Upper lobe of right lung (tissue), 1 donor: ENCODE results near the gene DEPDC7. TPM values are rescaled to one million over a fixed set of nuclear protein-coding genes. Genes with fewer than 3 reads are reported as not detected.

ENCODE experiments used
- ATAC-seq: fragments of 200-7000 bp; cut with Tn5 transposase; one replicate; pipeline ENCODE4 v1.9.1; 2020; ENCODE audit warnings: mild to moderate bottlenecking, moderate library complexity
- DNase-seq: peaks from one replicate; pipeline ENCODE4 v3.0.0-alpha.2; 2020
- H3K27ac ChIP-seq: fragments of 200-600 bp; one replicate; pipeline ENCODE4 v1.8.0; 2022
- H3K27me3 ChIP-seq: fragments of 200-600 bp; one replicate; pipeline ENCODE4 v1.8.0; 2022; ENCODE audit warnings: mild to moderate bottlenecking
- H3K36me3 ChIP-seq: fragments of 200-600 bp; one replicate; pipeline ENCODE4 v1.8.0; 2022
- H3K4me1 ChIP-seq: fragments of 200-600 bp; one replicate; pipeline ENCODE4 v1.8.0; 2022
- H3K4me3 ChIP-seq: fragments of 200-600 bp; one replicate; pipeline ENCODE4 v1.8.0; 2022; ENCODE audit warnings: mild to moderate bottlenecking
- H3K9me3 ChIP-seq: fragments of 200-600 bp; one replicate; pipeline ENCODE4 v1.8.0; 2022
- intact Hi-C: fragments of 100-400 bp; cut with DNase I; formaldehyde crosslinking; loops from one replicate; pipeline ENCODE4 v1.11.0; 2022
- total RNA-seq: library from RNA; stranded (reverse); fragmentation: NEBNext Ultra II Directional; extraction: Animal tissue kit (Norgen Biotek cat#: 25700); gene quantifications from one replicate; pipeline ENCODE4 v1.2.1, GENCODE V29; 2021
- TF ChIP-seq, protein P1 (sequence below): fragments of 200-600 bp; IDR thresholded peaks from one replicate; pipeline ENCODE4 v1.8.0; 2022; ENCODE audit warnings: antibody characterized with exemption
- donor health status: DM: no; HTN: yes; CAD: no; lungs with severe emphysema.

The DEPDC7 gene
- total RNA-seq, 1 donor from 2014 or later: 0.81 TPM

DNA sequence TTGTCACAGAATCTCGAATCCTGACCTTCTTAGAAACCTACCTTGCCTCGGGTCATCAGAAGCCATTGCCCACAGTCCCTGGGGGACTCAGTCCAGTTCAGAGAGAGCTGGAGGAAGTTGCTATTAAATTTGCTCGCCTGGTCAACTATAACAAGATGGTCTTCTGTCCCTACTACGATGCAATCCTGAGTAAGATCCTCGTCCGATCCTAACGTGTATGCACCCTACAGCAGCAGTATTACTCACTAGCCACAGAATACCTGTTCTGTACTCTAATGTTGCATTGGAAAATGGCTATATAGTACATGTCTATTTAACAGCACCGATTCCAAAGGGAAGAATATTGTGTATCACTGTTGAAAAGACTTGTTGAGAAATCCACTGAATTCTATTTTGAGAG, 56.8 kb downstream of the DEPDC7 start:
- ATAC-seq: no peak
- Histone ChIP-seq H3K36me3 (peaks cover 67% of the 10 kb centered on the region), H3K4me1 (no peaks in the 10 kb centered on the region), H3K4me3 (no peak overlapping the region), H3K9me3 (no peaks in the 10 kb centered on the region), H3K27me3 (no peaks in the 10 kb centered on the region), H3K27ac (no peak overlapping the region)
- no peak for DNase-seq
- TF ChIP-seq, protein P1, sequence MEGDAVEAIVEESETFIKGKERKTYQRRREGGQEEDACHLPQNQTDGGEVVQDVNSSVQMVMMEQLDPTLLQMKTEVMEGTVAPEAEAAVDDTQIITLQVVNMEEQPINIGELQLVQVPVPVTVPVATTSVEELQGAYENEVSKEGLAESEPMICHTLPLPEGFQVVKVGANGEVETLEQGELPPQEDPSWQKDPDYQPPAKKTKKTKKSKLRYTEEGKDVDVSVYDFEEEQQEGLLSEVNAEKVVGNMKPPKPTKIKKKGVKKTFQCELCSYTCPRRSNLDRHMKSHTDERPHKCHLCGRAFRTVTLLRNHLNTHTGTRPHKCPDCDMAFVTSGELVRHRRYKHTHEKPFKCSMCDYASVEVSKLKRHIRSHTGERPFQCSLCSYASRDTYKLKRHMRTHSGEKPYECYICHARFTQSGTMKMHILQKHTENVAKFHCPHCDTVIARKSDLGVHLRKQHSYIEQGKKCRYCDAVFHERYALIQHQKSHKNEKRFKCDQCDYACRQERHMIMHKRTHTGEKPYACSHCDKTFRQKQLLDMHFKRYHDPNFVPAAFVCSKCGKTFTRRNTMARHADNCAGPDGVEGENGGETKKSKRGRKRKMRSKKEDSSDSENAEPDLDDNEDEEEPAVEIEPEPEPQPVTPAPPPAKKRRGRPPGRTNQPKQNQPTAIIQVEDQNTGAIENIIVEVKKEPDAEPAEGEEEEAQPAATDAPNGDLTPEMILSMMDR: no peak
- intact Hi-C loops: no loop called here

Other genes with a start within 250 kb of the DEPDC7 start
- not detected for gene CCDC73, start 221.2 kb upstream of the DEPDC7 start, total RNA-seq
- gene PRRG4, start 186.0 kb upstream of the DEPDC7 start, total RNA-seq: 12.6 TPM
- gene QSER1, start 123.1 kb upstream of the DEPDC7 start, total RNA-seq: 26.3 TPM
- 15.7 TPM for gene TCP11L1, start 23.7 kb downstream of the DEPDC7 start, total RNA-seq
- gene CSTF3, start 145.6 kb downstream of the DEPDC7 start, total RNA-seq: 17.9 TPM
- 146 TPM for gene HIPK3, start 241.5 kb downstream of the DEPDC7 start, total RNA-seq